ENCODE data around the gene CTCF.
A peak's percentile ranks its signal among the peaks of the same experiment; 100 is the strongest.

CTCF gene

DNA sequence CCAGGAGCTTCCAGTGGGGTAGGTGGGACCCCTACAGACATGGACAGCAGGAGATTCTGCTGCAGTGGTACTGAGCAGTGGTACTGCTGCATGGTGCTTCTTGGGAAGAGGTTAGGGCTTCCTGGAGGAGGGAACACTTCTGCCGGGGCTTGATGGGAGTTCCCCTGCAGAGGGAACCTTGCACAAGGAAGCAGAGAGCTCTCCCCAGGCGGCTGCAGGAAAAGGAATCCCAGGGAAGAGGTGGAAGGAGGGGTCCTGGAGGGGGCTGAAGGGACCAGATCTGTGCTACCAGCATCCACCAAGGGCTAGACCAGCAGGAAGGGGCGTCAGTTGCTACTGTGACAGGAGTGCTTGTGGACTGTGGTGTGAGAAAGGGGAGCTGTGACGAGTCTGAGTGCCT, 23.1 kb upstream of the CTCF start:
- CTCF ChIA-PET, result interaction anchor here (0.7 to 15.1 kb wide), 6 partner anchors 7 to 30 kb away, joined by 4 to 308 read pairs (median 8); partner anchors contain the start of gene CTCF
- peaks cover 12 to 43% (median 31%) of the 10 kb centered on the region in 4 experiments for H3K36me3 ChIP-seq (ENCODE audit: control insufficient read depth in 4 of 4, insufficient read depth in 4 of 4, low read length in 3 of 4)
- H3K4me1 ChIP-seq (ENCODE audit: control extremely low read depth in 1 of 4, control insufficient read depth in 4 of 4, insufficient read depth in 4 of 4, low read length in 3 of 4), result peaks cover 0 to 52% (median 46%) of the 10 kb centered on the region in 4 experiments
- no peaks in the 10 kb centered on the region for H3K9me3 ChIP-seq (ENCODE audit: control extremely low read depth in 1 of 5, control insufficient read depth in 4 of 5, insufficient read depth in 2 of 5, low read depth in 1 of 5, low read length in 4 of 5)
- POLR2A ChIA-PET, result interaction anchor here (0.7 kb wide), 1 partner anchor 8 kb away, joined by 3 read pairs; no protein-coding TSS in a partner anchor
- no peak overlapping the region for H3K27ac ChIP-seq (ENCODE audit: insufficient read depth in 1 of 2, low read depth in 1 of 2, low read length in 2 of 2, poor library complexity in 1 of 2, severe bottlenecking in 2 of 2)
- 36% methylated on average over 2 of the region's 4 CpGs for WGBS (ENCODE audit: insufficient coverage)
- no peaks in the 10 kb centered on the region for H3K27me3 ChIP-seq (replicated peaks in 2 of 5; ENCODE audit: control insufficient read depth in 4 of 5, insufficient read depth in 5 of 5, low read length in 4 of 5)
- DNase-seq, result no peak
- peak overlapping the region in 1 of 7 experiments; percentile 79 for H3K4me3 ChIP-seq (ENCODE audit: control insufficient read depth in 1 of 7, extremely low read depth in 1 of 7, insufficient read depth in 4 of 7, low read depth in 2 of 7, low read length in 6 of 7)

DNA sequence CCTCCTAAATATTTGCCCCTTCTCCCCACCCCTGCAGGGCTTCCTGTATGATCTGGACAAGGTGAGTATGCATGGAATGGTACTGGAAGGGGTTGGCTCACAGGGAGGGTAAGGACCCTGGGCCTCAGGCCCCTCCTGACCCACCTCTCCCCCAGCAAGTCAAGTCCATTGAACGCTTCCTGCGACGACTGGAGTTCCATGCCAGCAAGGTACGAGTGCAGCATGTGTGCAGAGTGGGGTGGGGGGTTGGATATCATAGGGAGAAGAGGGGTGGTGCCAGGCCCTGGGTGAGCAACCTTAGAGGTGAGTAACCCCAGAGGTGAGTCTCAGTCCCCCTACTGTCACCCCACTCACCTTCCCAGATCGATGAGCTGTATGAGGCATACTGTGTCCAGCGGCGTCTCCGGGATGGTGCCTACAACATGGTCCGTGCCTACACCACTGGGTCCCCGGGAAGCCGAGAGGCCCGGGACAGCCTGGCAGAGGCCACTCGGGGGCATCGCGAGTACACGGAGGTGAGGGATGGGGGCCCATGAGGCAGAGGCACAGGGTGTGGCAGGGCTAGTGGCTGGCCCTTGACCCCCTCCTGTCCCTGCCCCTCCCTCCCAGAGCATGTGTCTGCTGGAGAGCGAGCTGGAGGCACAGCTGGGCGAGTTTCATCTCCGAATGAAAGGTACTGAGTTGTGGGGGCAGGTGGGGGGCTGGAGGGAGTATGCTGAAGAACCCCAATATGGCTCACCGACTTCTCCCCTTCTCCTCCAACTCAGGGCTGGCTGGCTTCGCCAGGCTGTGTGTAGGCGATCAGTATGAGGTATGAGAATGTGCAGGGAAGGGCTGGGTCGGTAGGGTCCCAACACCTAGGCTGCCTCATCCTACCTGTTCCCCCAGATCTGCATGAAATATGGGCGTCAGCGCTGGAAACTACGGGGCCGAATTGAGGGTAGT, 22.4 kb upstream of the CTCF start:
- ChIA-PET CTCF (interaction anchor here (0.7 to 15.1 kb wide), 7 partner anchors 8 to 30 kb away, joined by 4 to 308 read pairs (median 6); partner anchors contain the start of gene CTCF), POLR2A (interaction anchor here (0.7 kb wide), 1 partner anchor 8 kb away, joined by 3 read pairs; no protein-coding TSS in a partner anchor)
- no peak overlapping the region for H3K27ac ChIP-seq (ENCODE audit: insufficient read depth in 1 of 2, low read depth in 1 of 2, low read length in 2 of 2, poor library complexity in 1 of 2, severe bottlenecking in 2 of 2)
- H3K4me1 ChIP-seq (ENCODE audit: control extremely low read depth in 1 of 4, control insufficient read depth in 4 of 4, insufficient read depth in 4 of 4, low read length in 3 of 4), result peaks cover 0 to 58% (median 42%) of the 10 kb centered on the region in 4 experiments
- WGBS (ENCODE audit: insufficient coverage), result 95% methylated on average over 16 of the region's 27 CpGs
- DNase-seq, result no peak
- no peak overlapping the region for H3K4me3 ChIP-seq (ENCODE audit: control insufficient read depth in 1 of 7, extremely low read depth in 1 of 7, insufficient read depth in 4 of 7, low read depth in 2 of 7, low read length in 6 of 7)
- H3K27me3 ChIP-seq (replicated peaks in 2 of 5; ENCODE audit: control insufficient read depth in 4 of 5, insufficient read depth in 5 of 5, low read length in 4 of 5), result no peaks in the 10 kb centered on the region
- no peaks in the 10 kb centered on the region for H3K9me3 ChIP-seq (ENCODE audit: control extremely low read depth in 1 of 5, control insufficient read depth in 4 of 5, insufficient read depth in 2 of 5, low read depth in 1 of 5, low read length in 4 of 5)
- H3K36me3 ChIP-seq (ENCODE audit: control insufficient read depth in 4 of 4, insufficient read depth in 4 of 4, low read length in 3 of 4), result peaks cover 12 to 49% (median 36%) of the 10 kb centered on the region in 4 experiments

DNA sequence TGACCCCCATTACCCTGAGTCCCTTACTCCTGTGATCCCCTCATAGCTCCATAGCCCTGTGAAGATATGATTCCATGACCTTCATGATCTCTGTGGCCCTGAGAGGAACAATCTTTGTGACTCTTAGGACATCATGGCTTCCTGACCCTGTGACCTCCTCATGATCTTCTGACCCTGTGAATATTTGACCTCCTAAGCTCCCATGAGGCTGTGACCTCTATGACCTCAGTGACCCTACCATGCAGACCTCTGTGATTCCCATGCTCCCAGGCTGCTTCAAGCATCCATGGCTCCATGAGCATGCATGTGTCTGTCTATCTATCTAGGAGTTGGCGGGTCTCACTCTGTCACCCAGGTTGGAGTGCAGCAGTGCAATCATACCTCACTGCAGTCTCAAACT, 21.6 kb upstream of the CTCF start:
- Histone ChIP-seq H3K27me3 (replicated peaks in 2 of 5; ENCODE audit: control insufficient read depth in 4 of 5, insufficient read depth in 5 of 5, low read length in 4 of 5) (no peaks in the 10 kb centered on the region), H3K36me3 (ENCODE audit: control insufficient read depth in 4 of 4, insufficient read depth in 4 of 4, low read length in 3 of 4) (peaks cover 12 to 57% (median 41%) of the 10 kb centered on the region in 4 experiments), H3K9me3 (ENCODE audit: control extremely low read depth in 1 of 5, control insufficient read depth in 4 of 5, insufficient read depth in 2 of 5, low read depth in 1 of 5, low read length in 4 of 5) (no peaks in the 10 kb centered on the region), H3K4me1 (ENCODE audit: control extremely low read depth in 1 of 4, control insufficient read depth in 4 of 4, insufficient read depth in 4 of 4, low read length in 3 of 4) (peaks cover 0 to 57% (median 40%) of the 10 kb centered on the region in 4 experiments), H3K4me3 (ENCODE audit: control insufficient read depth in 1 of 7, extremely low read depth in 1 of 7, insufficient read depth in 4 of 7, low read depth in 2 of 7, low read length in 6 of 7) (no peak overlapping the region), H3K27ac (ENCODE audit: insufficient read depth in 1 of 2, low read depth in 1 of 2, low read length in 2 of 2, poor library complexity in 1 of 2, severe bottlenecking in 2 of 2) (no peak overlapping the region)
- CTCF ChIA-PET, result interaction anchor here (1.8 to 15.1 kb wide), 5 partner anchors 9 to 105 kb away, joined by 5 to 308 read pairs (median 10); partner anchors contain the start of genes CARMIL2 and CTCF
- DNase-seq, result no peak
- 100% methylated on average over 1 of the region's 1 CpG for WGBS (ENCODE audit: insufficient coverage)
- POLR2A ChIA-PET, result no interaction called here

GRCh38 chr16:67541391-67542263, 20.7 kb upstream of the CTCF start:
- DNase-seq, result no peak
- ChIA-PET POLR2A (interaction anchor here (0.6 to 1.2 kb wide), 2 partner anchors 21 to 121 kb away, joined by 3 read pairs; no protein-coding TSS in a partner anchor), CTCF (interaction anchor here (1.3 to 15.1 kb wide), 6 partner anchors 10 to 126 kb away, joined by 3 to 308 read pairs (median 8); partner anchors contain the start of genes CARMIL2 and CTCF)
- H3K36me3 ChIP-seq (ENCODE audit: control insufficient read depth in 4 of 4, insufficient read depth in 4 of 4, low read length in 3 of 4), result peaks cover 12 to 66% (median 45%) of the 10 kb centered on the region in 4 experiments
- H3K9me3 ChIP-seq (ENCODE audit: control extremely low read depth in 1 of 5, control insufficient read depth in 4 of 5, insufficient read depth in 2 of 5, low read depth in 1 of 5, low read length in 4 of 5), result no peaks in the 10 kb centered on the region
- WGBS (ENCODE audit: insufficient coverage), result 96% methylated on average over 11 of the region's 14 CpGs
- H3K4me1 ChIP-seq (ENCODE audit: control extremely low read depth in 1 of 4, control insufficient read depth in 4 of 4, insufficient read depth in 4 of 4, low read length in 3 of 4), result peaks cover 0 to 56% (median 41%) of the 10 kb centered on the region in 4 experiments
- no peaks in the 10 kb centered on the region for H3K27me3 ChIP-seq (replicated peaks in 2 of 5; ENCODE audit: control insufficient read depth in 4 of 5, insufficient read depth in 5 of 5, low read length in 4 of 5)
- no peak overlapping the region for H3K4me3 ChIP-seq (ENCODE audit: control insufficient read depth in 1 of 7, extremely low read depth in 1 of 7, insufficient read depth in 4 of 7, low read depth in 2 of 7, low read length in 6 of 7)
- H3K27ac ChIP-seq (ENCODE audit: insufficient read depth in 1 of 2, low read depth in 1 of 2, low read length in 2 of 2, poor library complexity in 1 of 2, severe bottlenecking in 2 of 2), result peak overlapping the region in 1 of 2 experiments; percentile 47

- Histone ChIP-seq H3K4me1 (ENCODE audit: control extremely low read depth in 1 of 4, control insufficient read depth in 4 of 4, insufficient read depth in 4 of 4, low read length in 3 of 4) (peaks cover 0 to 59% (median 42%) of the 10 kb centered on the region in 4 experiments), H3K4me3 (ENCODE audit: control insufficient read depth in 1 of 7, extremely low read depth in 1 of 7, insufficient read depth in 4 of 7, low read depth in 2 of 7, low read length in 6 of 7) (no peak overlapping the region), H3K9me3 (ENCODE audit: control extremely low read depth in 1 of 5, control insufficient read depth in 4 of 5, insufficient read depth in 2 of 5, low read depth in 1 of 5, low read length in 4 of 5) (no peaks in the 10 kb centered on the region), H3K27ac (ENCODE audit: insufficient read depth in 1 of 2, low read depth in 1 of 2, low read length in 2 of 2, poor library complexity in 1 of 2, severe bottlenecking in 2 of 2) (peak overlapping the region in 1 of 2 experiments; percentile 47), H3K36me3 (ENCODE audit: control insufficient read depth in 4 of 4, insufficient read depth in 4 of 4, low read length in 3 of 4) (peaks cover 12 to 68% (median 46%) of the 10 kb centered on the region in 4 experiments), H3K27me3 (replicated peaks in 2 of 5; ENCODE audit: control insufficient read depth in 4 of 5, insufficient read depth in 5 of 5, low read length in 4 of 5) (no peaks in the 10 kb centered on the region)
- peak; percentile 94 to 98 (median 98) for DNase-seq
- CTCF ChIA-PET, result interaction anchor here (1.3 to 15.1 kb wide), 5 partner anchors 10 to 125 kb away, joined by 3 to 308 read pairs (median 22); partner anchors contain the start of genes CARMIL2 and CTCF
- POLR2A ChIA-PET, result interaction anchor here (0.6 to 1.2 kb wide), 2 partner anchors 20 to 120 kb away, joined by 3 read pairs; no protein-coding TSS in a partner anchor
Measured at GRCh38 chr16:67542464-67542863, 19.9 kb upstream of the CTCF start.

- CTCF ChIA-PET, result interaction anchor here (1.2 to 15.1 kb wide), 5 partner anchors 11 to 102 kb away, joined by 3 to 308 read pairs (median 22); partner anchors contain the start of genes CARMIL2 and CTCF
Measured at GRCh38 chr16:67543036-67543435, 19.3 kb upstream of the CTCF start.

More at GRCh38 chr16:67543036-67543435, 19.3 kb upstream of the CTCF start:
- Histone ChIP-seq H3K4me1 (ENCODE audit: control extremely low read depth in 1 of 4, control insufficient read depth in 4 of 4, insufficient read depth in 4 of 4, low read length in 3 of 4) (peaks cover 0 to 62% (median 45%) of the 10 kb centered on the region in 4 experiments), H3K4me3 (ENCODE audit: control insufficient read depth in 1 of 7, extremely low read depth in 1 of 7, insufficient read depth in 4 of 7, low read depth in 2 of 7, low read length in 6 of 7) (no peak overlapping the region), H3K27ac (ENCODE audit: insufficient read depth in 1 of 2, low read depth in 1 of 2, low read length in 2 of 2, poor library complexity in 1 of 2, severe bottlenecking in 2 of 2) (no peak overlapping the region), H3K27me3 (replicated peaks in 2 of 5; ENCODE audit: control insufficient read depth in 4 of 5, insufficient read depth in 5 of 5, low read length in 4 of 5) (no peaks in the 10 kb centered on the region), H3K36me3 (ENCODE audit: control insufficient read depth in 4 of 4, insufficient read depth in 4 of 4, low read length in 3 of 4) (peaks cover 12 to 68% (median 46%) of the 10 kb centered on the region in 4 experiments), H3K9me3 (ENCODE audit: control extremely low read depth in 1 of 5, control insufficient read depth in 4 of 5, insufficient read depth in 2 of 5, low read depth in 1 of 5, low read length in 4 of 5) (no peaks in the 10 kb centered on the region)
- DNase-seq, result no peak
- POLR2A ChIA-PET, result interaction anchor here (0.6 to 3.0 kb wide), 3 partner anchors 20 to 37 kb away, joined by 3 to 12 read pairs (median 3); partner anchors contain the start of gene CTCF
- WGBS (ENCODE audit: insufficient coverage), result 97% methylated on average over 6 of the region's 8 CpGs

All from common myeloid progenitor, CD34-positive (primary cell).